Peyer's patch (tissue), 4 donors: ENCODE data around the gene SKAP1.
A peak's percentile ranks its signal among the peaks of the same experiment; 100 is the strongest.

Experiments
- POLR2A ChIP-seq, 2 donors: fragments of 450-650 bp; IDR thresholded peaks; one replicate each; pipeline ENCODE4 v1.5.1; 2017; ENCODE audit warnings: antibody characterized with exemption in 2 of 2, mild to moderate bottlenecking in 2 of 2, moderate library complexity in 2 of 2
- TF ChIP-seq, protein P1 (sequence below), 6 experiments: fragments of 450-650 bp in 4 of 6; fragments of 200-600 bp in 2 of 6; sonication (generic) in 1 of 6; IDR thresholded peaks; one replicate each; pipeline ENCODE4 v1.5.1; 2017 to 2019; ENCODE audit warnings: antibody characterized with exemption in 6 of 6, mild to moderate bottlenecking in 3 of 6, moderate library complexity in 1 of 6

GRCh38 chr17:48215583-48216139, 214.4 kb downstream of the SKAP1 start:
- TF ChIP-seq, protein P1, sequence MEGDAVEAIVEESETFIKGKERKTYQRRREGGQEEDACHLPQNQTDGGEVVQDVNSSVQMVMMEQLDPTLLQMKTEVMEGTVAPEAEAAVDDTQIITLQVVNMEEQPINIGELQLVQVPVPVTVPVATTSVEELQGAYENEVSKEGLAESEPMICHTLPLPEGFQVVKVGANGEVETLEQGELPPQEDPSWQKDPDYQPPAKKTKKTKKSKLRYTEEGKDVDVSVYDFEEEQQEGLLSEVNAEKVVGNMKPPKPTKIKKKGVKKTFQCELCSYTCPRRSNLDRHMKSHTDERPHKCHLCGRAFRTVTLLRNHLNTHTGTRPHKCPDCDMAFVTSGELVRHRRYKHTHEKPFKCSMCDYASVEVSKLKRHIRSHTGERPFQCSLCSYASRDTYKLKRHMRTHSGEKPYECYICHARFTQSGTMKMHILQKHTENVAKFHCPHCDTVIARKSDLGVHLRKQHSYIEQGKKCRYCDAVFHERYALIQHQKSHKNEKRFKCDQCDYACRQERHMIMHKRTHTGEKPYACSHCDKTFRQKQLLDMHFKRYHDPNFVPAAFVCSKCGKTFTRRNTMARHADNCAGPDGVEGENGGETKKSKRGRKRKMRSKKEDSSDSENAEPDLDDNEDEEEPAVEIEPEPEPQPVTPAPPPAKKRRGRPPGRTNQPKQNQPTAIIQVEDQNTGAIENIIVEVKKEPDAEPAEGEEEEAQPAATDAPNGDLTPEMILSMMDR (IDR thresholded peaks at IDR 0.05) = peak in 4 of 6 experiments; percentile 37 to 79 (median 77)
- TF ChIP-seq POLR2A (IDR thresholded peaks at IDR 0.05) = peak in 1 of 2 donors; percentile 10
